GM18858 (cell line): ENCODE results near the gene PRKCA.

Source experiments
- ATAC-seq: cut with Tn5 transposase; IDR thresholded peaks from one replicate; pipeline ENCODE4 v1.9.1; 2021; ENCODE audit not compliant: unreplicated experiment

Gene PRKCA

GRCh38 chr17:66783656-66784381 lies 481.4 kb downstream of the PRKCA start:
- ATAC-seq: no peak

- no peak for ATAC-seq
These were observed 482.4 kb downstream of the PRKCA start for GRCh38 chr17:66784621-66785364.

- ATAC-seq: no peak
These were observed 483.7 kb downstream of the PRKCA start for GRCh38 chr17:66786107-66786506.

GRCh38 chr17:66787914-66788313 lies 485.5 kb downstream of the PRKCA start:
- no peak for ATAC-seq

GRCh38 chr17:66789093-66789492 lies 486.7 kb downstream of the PRKCA start:
- ATAC-seq: no peak

GRCh38 chr17:66789961-66790437 lies 487.6 kb downstream of the PRKCA start:
- no peak for ATAC-seq

- ATAC-seq: no peak
These were observed 488.2 kb downstream of the PRKCA start for GRCh38 chr17:66790501-66791061.

GRCh38 chr17:66791347-66791746 lies 488.9 kb downstream of the PRKCA start:
- no peak for ATAC-seq

GRCh38 chr17:66793814-66794213 lies 491.4 kb downstream of the PRKCA start:
- no peak for ATAC-seq

GRCh38 chr17:66795486-66795885 lies 493.1 kb downstream of the PRKCA start:
- no peak for ATAC-seq

GRCh38 chr17:66799849-66800537 lies 497.6 kb downstream of the PRKCA start:
- no peak for ATAC-seq

GRCh38 chr17:66803474-66803951 lies 501.1 kb downstream of the PRKCA start:
- no peak for ATAC-seq

GRCh38 chr17:66805567-66805966 lies 503.2 kb downstream of the PRKCA start:
- no peak for ATAC-seq

GRCh38 chr17:66807182-66807581 lies 504.8 kb downstream of the PRKCA start:
- no peak for ATAC-seq

GRCh38 chr17:66809408-66809807 lies 507.0 kb downstream of the PRKCA start:
- ATAC-seq: no peak

- ATAC-seq: no peak
These were observed 508.7 kb downstream of the PRKCA start for GRCh38 chr17:66810951-66811682.

GRCh38 chr17:66811683-66812054 lies 509.3 kb downstream of the PRKCA start:
- no peak for ATAC-seq

GRCh38 chr17:66812571-66812970 lies 510.2 kb downstream of the PRKCA start:
- no peak for ATAC-seq

- no peak for ATAC-seq
These were observed 510.9 kb downstream of the PRKCA start for GRCh38 chr17:66813296-66813695.

GRCh38 chr17:66814026-66814425 lies 511.6 kb downstream of the PRKCA start:
- no peak for ATAC-seq

- ATAC-seq: no peak
These were observed 512.2 kb downstream of the PRKCA start for GRCh38 chr17:66814570-66814969.
